ENCODE measurements around the gene TAF6L.
"Not testable (repeated sequence)": the region's sequence is repeated elsewhere in the genome, so short reads cannot be mapped to it uniquely, and the experiment has no call there.

The TAF6L gene, protein sequence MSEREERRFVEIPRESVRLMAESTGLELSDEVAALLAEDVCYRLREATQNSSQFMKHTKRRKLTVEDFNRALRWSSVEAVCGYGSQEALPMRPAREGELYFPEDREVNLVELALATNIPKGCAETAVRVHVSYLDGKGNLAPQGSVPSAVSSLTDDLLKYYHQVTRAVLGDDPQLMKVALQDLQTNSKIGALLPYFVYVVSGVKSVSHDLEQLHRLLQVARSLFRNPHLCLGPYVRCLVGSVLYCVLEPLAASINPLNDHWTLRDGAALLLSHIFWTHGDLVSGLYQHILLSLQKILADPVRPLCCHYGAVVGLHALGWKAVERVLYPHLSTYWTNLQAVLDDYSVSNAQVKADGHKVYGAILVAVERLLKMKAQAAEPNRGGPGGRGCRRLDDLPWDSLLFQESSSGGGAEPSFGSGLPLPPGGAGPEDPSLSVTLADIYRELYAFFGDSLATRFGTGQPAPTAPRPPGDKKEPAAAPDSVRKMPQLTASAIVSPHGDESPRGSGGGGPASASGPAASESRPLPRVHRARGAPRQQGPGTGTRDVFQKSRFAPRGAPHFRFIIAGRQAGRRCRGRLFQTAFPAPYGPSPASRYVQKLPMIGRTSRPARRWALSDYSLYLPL

GRCh38 chr11:62771144-62772021, at the start of gene TAF6L:
Gene TAF6L, plus strand, starts transcription at chr11:62771396. Its CDS starts 4,388 bp downstream, at chr11:62775784.
- peak; percentile 95 to 98 for DNase-seq

- DNase-seq = no peak
These were observed 49.2 kb upstream of the TAF6L start for GRCh38 chr11:62721994-62722393.

- no peak for DNase-seq
These were observed 47.0 kb upstream of the TAF6L start for GRCh38 chr11:62724171-62724570.

DNA sequence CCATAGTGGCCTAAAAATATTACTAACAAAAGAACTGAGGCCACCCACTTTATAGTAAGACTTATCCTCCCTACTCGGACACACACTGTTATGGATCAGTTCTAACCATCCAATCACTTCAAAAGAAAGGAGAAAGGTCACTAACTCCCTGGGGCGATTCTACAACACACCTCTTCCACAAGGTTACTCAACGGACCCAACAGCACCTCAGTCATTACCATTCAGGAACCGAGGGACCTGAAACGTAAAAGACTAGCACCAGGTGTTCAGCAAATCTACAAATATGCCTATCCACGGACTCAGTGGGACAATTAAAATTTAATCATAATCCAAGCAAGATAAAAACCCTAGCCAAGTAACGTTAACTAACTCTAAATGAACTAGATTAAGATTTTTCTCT, 45.5 kb upstream of the TAF6L start:
- DNase-seq = no peak

DNA sequence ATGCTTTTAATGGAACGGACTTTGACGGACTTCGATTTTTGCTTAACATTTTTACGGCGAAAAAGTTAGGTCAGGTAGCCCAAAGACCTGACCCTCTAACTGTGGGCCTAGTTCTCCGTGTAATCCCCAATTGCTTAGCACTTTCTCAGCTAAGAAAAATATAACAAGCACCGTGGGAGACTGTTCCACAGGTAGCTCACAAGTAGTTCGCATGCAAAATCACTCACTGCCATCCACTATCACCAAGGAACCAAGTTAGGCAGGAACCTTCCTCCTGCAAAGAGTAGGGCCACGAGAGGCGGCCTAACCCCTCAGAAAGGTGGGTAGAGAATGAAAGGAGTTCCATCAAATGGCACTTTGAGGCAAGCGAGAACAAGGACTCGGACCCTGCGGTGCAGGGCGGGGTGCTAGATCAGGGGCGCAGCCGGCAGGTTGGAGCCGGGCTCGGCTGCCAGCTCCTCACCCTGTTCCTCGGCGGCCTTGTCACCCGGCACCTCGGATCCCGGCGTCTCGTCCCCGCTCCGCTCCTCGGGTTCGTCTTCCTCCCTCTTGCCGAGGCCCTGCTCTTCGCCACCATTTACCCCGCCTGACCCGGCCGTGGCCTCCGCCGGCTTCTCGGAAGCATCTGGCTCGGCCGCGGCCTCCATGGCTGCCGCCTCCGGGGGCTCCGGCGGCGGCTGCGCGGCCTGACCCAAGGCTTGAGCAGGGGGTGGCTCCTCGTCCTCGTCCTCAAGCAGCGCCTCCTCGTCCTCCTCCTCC, 44.9 kb upstream of the TAF6L start:
- no peak for DNase-seq

DNA sequence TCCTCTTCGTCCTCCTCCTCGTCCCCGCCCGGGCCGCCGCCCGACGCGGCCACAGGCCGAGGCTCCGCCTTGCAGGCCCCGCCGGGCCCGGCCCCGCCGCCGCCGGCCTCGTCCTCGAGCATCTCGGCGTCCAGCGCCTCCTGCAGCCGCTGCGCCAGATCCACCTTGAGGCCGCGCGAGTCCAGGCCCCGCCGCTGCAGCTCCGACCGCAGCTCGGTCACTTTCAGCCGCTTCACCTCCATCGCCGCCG, 44.4 kb upstream of the TAF6L start:
- DNase-seq = no peak

- DNase-seq = peak; percentile 98 to 99
These were observed 43.9 kb upstream of the TAF6L start, which contains the start of gene HNRNPUL2 for GRCh38 chr11:62727165-62727871. Gene HNRNPUL2, minus strand, starts transcription at chr11:62727457. Its CDS starts 301 bp downstream, at chr11:62727156.

GRCh38 chr11:62727872-62728170, 43.4 kb upstream of the TAF6L start:
- DNase-seq = peak; percentile 98

DNA sequence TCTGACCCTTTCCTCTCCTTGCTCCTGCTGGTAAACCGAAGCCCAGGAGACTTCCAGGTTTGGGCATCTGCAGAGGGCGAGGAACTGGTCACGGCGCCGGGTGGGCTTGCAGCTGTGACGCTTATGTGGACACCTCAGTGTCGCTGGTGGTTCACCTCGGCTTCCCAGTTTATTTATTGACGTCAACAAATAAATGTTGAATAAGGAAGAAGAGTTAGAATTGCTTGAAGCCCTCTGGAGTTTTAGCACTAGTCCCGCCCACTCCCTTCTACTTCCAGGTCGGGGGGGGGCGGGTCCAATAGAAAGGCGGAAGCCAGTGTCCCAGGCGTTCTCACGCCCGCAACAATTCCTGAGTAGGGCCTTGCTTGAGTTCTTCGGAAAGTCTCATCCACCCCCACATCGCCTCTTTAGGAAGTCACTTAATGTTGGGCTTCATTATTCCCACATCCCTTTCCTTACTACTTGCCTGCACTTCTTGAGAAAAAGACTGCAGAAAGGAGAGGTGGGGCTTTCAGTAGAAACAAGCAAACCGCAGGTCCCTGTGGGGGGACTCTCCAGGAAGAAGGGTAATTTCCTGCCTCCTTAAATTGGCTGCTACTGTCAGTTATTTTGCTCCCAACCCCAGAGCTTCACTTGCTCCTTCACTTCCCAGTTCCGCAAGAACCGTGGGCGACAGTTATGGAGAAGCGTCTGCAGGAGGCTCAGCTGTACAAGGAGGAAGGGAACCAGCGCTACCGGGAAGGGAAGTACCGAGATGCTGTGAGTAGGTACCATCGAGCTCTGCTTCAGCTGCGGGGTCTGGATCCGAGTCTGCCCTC, 42.8 kb upstream of the TAF6L start, which contains the start of gene TTC9C:
TTC9C (plus strand) TSS at position 316 of the 818 bp plus-strand sequence; CDS start at position 679, 363 bp downstream.
- DNase-seq = peak; percentile 91

DNA sequence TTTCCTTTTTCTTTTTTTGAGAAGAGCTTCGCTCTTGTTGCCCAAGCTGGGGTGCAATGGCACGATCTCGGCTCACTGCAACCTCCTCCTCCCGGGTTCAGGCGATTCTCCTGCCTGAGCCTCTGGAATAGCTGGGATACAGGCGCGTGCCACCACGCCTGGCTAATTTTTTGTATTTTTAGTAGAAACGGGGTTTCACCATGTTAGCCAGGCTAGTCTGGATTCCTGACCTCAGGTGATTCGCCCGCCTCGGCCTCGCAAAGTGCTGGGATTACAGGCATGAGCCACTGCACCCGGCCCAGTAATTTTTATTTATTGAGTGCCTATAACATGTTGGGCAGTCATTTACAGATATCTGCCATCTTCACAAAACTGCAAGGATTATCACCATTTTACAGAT, 41.1 kb upstream of the TAF6L start:
- DNase-seq = not testable (repeated sequence)

GRCh38 chr11:62732830-62733229, 38.4 kb upstream of the TAF6L start:
- peak; percentile 40 to 45 for DNase-seq

- DNase-seq = no peak
These were observed 34.0 kb upstream of the TAF6L start for GRCh38 chr11:62737196-62737595.

GRCh38 chr11:62747475-62748160, 23.6 kb upstream of the TAF6L start:
- no peak for DNase-seq

GRCh38 chr11:62749931-62750330, 21.3 kb upstream of the TAF6L start:
- not testable (repeated sequence) for DNase-seq

GRCh38 chr11:62752177-62752785, 18.9 kb upstream of the TAF6L start:
- no peak for DNase-seq

GRCh38 chr11:62752994-62753735, 18.0 kb upstream of the TAF6L start:
- no peak for DNase-seq

DNA sequence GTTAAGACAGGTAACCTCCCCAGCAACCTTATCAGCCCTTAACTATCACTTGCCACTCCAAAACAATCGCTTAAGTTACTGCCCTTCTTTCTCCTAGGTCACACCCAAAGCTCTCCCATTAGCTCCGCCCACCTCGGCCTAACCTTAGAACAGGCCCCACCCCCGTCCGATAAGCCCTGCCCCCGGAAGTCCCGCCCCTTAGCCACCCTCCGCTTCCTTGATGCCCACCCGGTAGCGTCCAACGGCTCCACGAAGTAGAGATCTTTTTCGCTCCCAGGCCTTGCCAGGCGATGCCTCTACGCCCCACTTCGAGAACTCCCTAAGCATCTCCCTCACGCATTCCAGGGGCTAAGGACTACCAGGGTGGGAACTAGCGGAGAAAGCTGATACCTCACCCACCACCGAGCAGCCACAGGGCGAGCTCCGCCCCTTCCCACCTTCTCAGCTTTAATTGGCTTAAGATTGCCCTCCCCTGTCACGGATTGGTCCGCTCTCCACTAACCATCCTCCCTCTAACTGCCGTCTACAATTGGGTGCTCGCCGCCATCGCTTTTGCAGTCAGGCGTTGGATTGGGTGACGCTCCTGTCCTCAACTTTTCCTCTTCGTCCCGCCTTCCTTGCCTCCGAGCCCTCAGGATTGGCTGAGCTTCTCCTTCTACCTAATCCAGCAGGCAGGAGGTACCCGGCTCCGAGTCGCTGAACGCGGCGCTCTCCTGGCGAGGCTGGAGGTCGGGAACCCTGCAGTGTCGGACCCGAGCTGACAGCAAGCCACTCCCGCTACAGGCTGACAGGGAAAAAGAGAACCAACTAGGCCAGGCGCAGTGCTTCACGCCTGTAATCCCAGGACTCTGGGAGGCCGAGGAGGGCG, 17.2 kb upstream of the TAF6L start, which contains the start of gene ZBTB3:
ZBTB3 (minus strand) TSS at position 425 of the 868 bp plus-strand sequence. CDS start 496 bp downstream, outside the sequence.
- DNase-seq = peak; percentile 99

GRCh38 chr11:62755086-62755615, 16.0 kb upstream of the TAF6L start:
- no peak for DNase-seq
